B cell (primary cell): ENCODE measurements around the gene RAI14. TPM values are rescaled to one million over a fixed set of nuclear protein-coding genes. Genes with fewer than 3 reads are reported as not detected.

Experiments used
- ATAC-seq: fragments of 200-7000 bp; cut with Tn5 transposase; one replicate; pipeline ENCODE4 v1.10.0; 2021; ENCODE audit warnings: low read depth, mild to moderate bottlenecking, moderate number of reproducible peaks, moderate library complexity
- CTCF ChIA-PET: fragments of 350-600 bp; sonication (Branson Sonifier 250); formaldehyde crosslinking; loops from one replicate; lab custom pipeline; 2021; ENCODE audit warnings: antibody characterized with exemption, inconsistent platforms; lab: Charles Lee
- POLR2A ChIA-PET: fragments of 350-600 bp; sonication (Branson Sonifier 250); formaldehyde crosslinking; loops from one replicate; lab custom pipeline; 2021; ENCODE audit warnings: antibody characterized with exemption; lab: Charles Lee
- DNase-seq: peaks from one replicate; pipeline ENCODE4 v3.0.0; 2013
- H2AFZ ChIP-seq: 2 replicates; pipeline ENCODE4 v1.6.1; 2012; ENCODE audit warnings: mild to moderate bottlenecking, low read depth, low read length; ENCODE audit not compliant: insufficient read depth, poor library complexity, severe bottlenecking
- H3K27ac ChIP-seq, 2 donors: 1 replicate in 1 of 2; 2 replicates in 1 of 2; pipeline ENCODE4 v1.5.1; 2012 to 2013; ENCODE audit warnings: low read length in 2 of 2, mild to moderate bottlenecking in 2 of 2, moderate library complexity in 1 of 2
- H3K27me3 ChIP-seq, 4 experiments: fragments of 200-600 bp in 1 of 4; sonication (generic) in 1 of 4; replicated peaks in 1 of 4; 1 replicate in 2 of 4; 2 replicates in 2 of 4; pipeline versions ENCODE4 v1.6.1 to v1.7.0; 2013 to 2016; ENCODE audit warnings: low read length in 3 of 4, mild to moderate bottlenecking in 2 of 4, mixed read lengths in 1 of 4, moderate library complexity in 1 of 4; ENCODE audit not compliant: insufficient read depth in 4 of 4, control insufficient read depth in 3 of 4; ENCODE audit errors: control extremely low read depth in 1 of 4
- H3K36me3 ChIP-seq, 2 experiments: replicated peaks in 1 of 2; 1 replicate in 1 of 2; 2 replicates in 1 of 2; pipeline versions ENCODE4 v1.6.1 to v1.7.1; 2013; ENCODE audit warnings: low read length in 1 of 2; ENCODE audit not compliant: insufficient read depth in 2 of 2, control insufficient read depth in 1 of 2; ENCODE audit errors: control extremely low read depth in 1 of 2, extremely low read depth in 1 of 2
- H3K4me1 ChIP-seq, 2 donors: fragments of 200-600 bp in 1 of 2; sonication (generic) in 1 of 2; 1 replicate in 1 of 2; 2 replicates in 1 of 2; pipeline versions ENCODE4 v1.5.1 to v1.6.1; 2013 to 2017; ENCODE audit warnings: low read length in 2 of 2; ENCODE audit not compliant: control insufficient read depth in 2 of 2, insufficient read depth in 2 of 2
- H3K4me2 ChIP-seq: replicated peaks from 2 replicates; pipeline ENCODE3; 2012; ENCODE audit warnings: mild to moderate bottlenecking, low read depth, low read length; ENCODE audit not compliant: poor library complexity, severe bottlenecking
- H3K4me3 ChIP-seq, 5 experiments: fragments of 200-600 bp in 1 of 5; sonication (generic) in 1 of 5; 1 replicate in 3 of 5; 2 replicates in 2 of 5; pipeline versions ENCODE4 v1.5.1 to v1.7.0; 2011 to 2016; ENCODE audit warnings: low read length in 4 of 5, mild to moderate bottlenecking in 4 of 5, low read depth in 2 of 5, control low read depth in 1 of 5, moderate library complexity in 1 of 5; ENCODE audit not compliant: insufficient read depth in 1 of 5; ENCODE audit errors: control extremely low read depth in 1 of 5, extremely low read depth in 1 of 5
- H3K79me2 ChIP-seq: fragments of 200-600 bp; sonication (generic); one replicate; pipeline ENCODE4 v1.6.0; 2016; ENCODE audit warnings: low read length; ENCODE audit not compliant: control insufficient read depth, insufficient read depth
- H3K9ac ChIP-seq: fragments of 200-600 bp; sonication (generic); 2 replicates; pipeline ENCODE4 v1.6.1; 2017; ENCODE audit warnings: mild to moderate bottlenecking, low read length, moderate library complexity
- H3K9me3 ChIP-seq, 3 donors: one replicate each; pipeline versions ENCODE4 v1.6.1 to v1.7.1; 2013; ENCODE audit warnings: low read length in 2 of 3; ENCODE audit not compliant: control insufficient read depth in 2 of 3, insufficient read depth in 1 of 3; ENCODE audit errors: control extremely low read depth in 1 of 3
- H4K20me1 ChIP-seq: 2 replicates; pipeline ENCODE4 v1.6.0; 2012; ENCODE audit warnings: mild to moderate bottlenecking, low read length; ENCODE audit not compliant: insufficient read depth, control insufficient read depth, poor library complexity, severe bottlenecking
- H3K27ac Mint-ChIP-seq: one replicate; pipeline ENCODE4 v1.8.0; 2021; ENCODE audit warnings: mixed read lengths
- H3K27me3 Mint-ChIP-seq: one replicate; pipeline ENCODE4 v1.8.0; 2021; ENCODE audit warnings: mixed read lengths
- H3K4me1 Mint-ChIP-seq: one replicate; pipeline ENCODE4 v1.8.0; 2021; ENCODE audit warnings: mixed read lengths
- H3K4me3 Mint-ChIP-seq: one replicate; pipeline ENCODE4 v1.8.0; 2021; ENCODE audit warnings: mixed read lengths
- H3K9me3 Mint-ChIP-seq: one replicate; pipeline ENCODE4 v1.8.0; 2022; ENCODE audit warnings: mixed read lengths; ENCODE audit not compliant: insufficient read depth
- EZH2 ChIP-seq: IDR thresholded peaks from 2 replicates; pipeline ENCODE4 v1.6.1; 2012; ENCODE audit warnings: borderline replicate concordance, low read depth, mild to moderate bottlenecking, moderate library complexity, low read length; ENCODE audit not compliant: insufficient read depth, poor library complexity, severe bottlenecking
- WGBS: methylation state at CpG from one replicate; pipeline ENCODE4 v1.1.5; 2013; ENCODE audit warnings: missing lambda C conversion rate; ENCODE audit not compliant: insufficient coverage; 5-methylcytosine and 5-hydroxymethylcytosine counted together
- intact Hi-C: fragments of 100-400 bp; cut with micrococcal nuclease; formaldehyde crosslinking; loops from one replicate; pipeline ENCODE4 v1.10.0; 2022
- polyA plus RNA-seq: library from polyadenylated mRNA; depleted of rRNA; stranded (reverse); fragments of >200 nt; gene quantifications from 2 replicates; pipeline ENCODE4 v1.2.3, GENCODE V29; 2012
- total RNA-seq, 2 donors: library from RNA; stranded (reverse); fragments of 120-200 nt in 1 of 2; gene quantifications; 1 replicate in 1 of 2; 2 replicates in 1 of 2; pipeline versions ENCODE4 v1.2.3 to v1.2.4, GENCODE V29; 2013 to 2022
- TF ChIP-seq, protein P1 (sequence below): fragments of 200-600 bp; IDR thresholded peaks from one replicate; pipeline ENCODE4 v1.8.0; 2022; ENCODE audit warnings: antibody characterized with exemption, mild to moderate bottlenecking

The RAI14 gene
- total and polyA plus RNA-seq, 2 donors (not counting 1 experiment from before 2014, with no cell fraction given): 0.55 to 1.9 TPM

DNA sequence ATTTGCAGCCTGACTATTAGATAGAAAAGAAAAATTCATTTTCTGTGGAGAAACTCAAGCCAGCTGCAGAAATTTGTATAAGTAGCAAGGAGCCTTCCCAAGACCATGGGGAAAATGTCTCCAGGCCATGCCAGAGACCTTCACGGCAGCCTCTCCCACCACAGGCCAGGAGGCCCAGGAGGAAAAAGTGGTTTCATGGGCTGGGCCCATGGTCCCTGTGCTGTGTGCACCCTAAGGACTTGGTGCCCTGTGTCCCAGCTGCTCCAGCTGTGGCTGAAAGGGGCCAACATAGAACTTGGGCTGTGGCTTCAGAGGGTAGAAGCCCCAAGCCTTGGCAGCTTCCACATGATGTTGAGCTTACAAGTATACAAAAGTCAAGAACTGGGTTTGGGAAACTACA, 109.5 kb downstream of the RAI14 start:
- Histone ChIP-seq H3K27ac (no peak overlapping the region), H3K4me2 (no peak overlapping the region), H3K9me3 (peaks cover 0 to 17% (median 0%) of the 10 kb centered on the region in 3 donors), H3K79me2 (no peaks in the 10 kb centered on the region), H3K4me3 (no peak overlapping the region), H3K4me1 (no peaks in the 10 kb centered on the region), H3K9ac (no peak overlapping the region), H3K27me3 (no peaks in the 10 kb centered on the region), H3K36me3 (no peaks in the 10 kb centered on the region), H2AFZ (no peak overlapping the region), H4K20me1 (no peaks in the 10 kb centered on the region)
- DNase-seq (no peak), ATAC-seq (no peak)
- ChIA-PET POLR2A (no interaction called here), CTCF (no interaction called here)
- peaks cover 3% of the 10 kb centered on the region for H3K9me3 Mint-ChIP-seq
- H3K4me3 Mint-ChIP-seq: no peak overlapping the region
- intact Hi-C loops: no loop called here
- 100% methylated on average over 1 of the region's 1 CpG for WGBS
- H3K4me1 Mint-ChIP-seq: peaks cover 4% of the 10 kb centered on the region
- H3K27me3 Mint-ChIP-seq: no peaks in the 10 kb centered on the region
- no peak overlapping the region for H3K27ac Mint-ChIP-seq
- no peak for TF ChIP-seq EZH2
- TF ChIP-seq, protein P1, sequence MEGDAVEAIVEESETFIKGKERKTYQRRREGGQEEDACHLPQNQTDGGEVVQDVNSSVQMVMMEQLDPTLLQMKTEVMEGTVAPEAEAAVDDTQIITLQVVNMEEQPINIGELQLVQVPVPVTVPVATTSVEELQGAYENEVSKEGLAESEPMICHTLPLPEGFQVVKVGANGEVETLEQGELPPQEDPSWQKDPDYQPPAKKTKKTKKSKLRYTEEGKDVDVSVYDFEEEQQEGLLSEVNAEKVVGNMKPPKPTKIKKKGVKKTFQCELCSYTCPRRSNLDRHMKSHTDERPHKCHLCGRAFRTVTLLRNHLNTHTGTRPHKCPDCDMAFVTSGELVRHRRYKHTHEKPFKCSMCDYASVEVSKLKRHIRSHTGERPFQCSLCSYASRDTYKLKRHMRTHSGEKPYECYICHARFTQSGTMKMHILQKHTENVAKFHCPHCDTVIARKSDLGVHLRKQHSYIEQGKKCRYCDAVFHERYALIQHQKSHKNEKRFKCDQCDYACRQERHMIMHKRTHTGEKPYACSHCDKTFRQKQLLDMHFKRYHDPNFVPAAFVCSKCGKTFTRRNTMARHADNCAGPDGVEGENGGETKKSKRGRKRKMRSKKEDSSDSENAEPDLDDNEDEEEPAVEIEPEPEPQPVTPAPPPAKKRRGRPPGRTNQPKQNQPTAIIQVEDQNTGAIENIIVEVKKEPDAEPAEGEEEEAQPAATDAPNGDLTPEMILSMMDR: no peak

DNA sequence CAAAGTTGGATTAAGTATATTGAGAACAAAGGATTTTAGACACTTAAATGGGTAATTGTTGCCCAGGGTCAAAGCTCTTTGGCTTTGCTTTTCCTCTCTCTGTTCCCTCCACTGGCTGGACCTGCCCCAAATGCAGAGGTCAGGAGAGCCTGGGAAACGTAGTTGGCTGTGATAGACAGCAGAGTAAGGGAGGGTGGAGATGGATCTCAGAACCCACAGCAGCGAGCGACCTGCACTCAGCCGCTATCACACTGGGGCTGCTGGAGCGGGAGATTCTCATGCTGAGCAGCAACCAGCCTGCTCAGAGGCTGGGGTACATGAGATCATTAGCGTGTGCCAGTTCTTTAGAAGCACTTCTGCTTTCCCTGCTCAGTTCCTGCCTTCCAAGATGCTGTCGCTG, 111.1 kb downstream of the RAI14 start:
- Mint-ChIP-seq H3K27ac (no peak overlapping the region), H3K4me3 (no peak overlapping the region), H3K27me3 (peaks cover 5% of the 10 kb centered on the region), H3K4me1 (peaks cover 11% of the 10 kb centered on the region), H3K9me3 (peaks cover 3% of the 10 kb centered on the region)
- ATAC-seq: no peak
- H3K36me3 ChIP-seq: no peaks in the 10 kb centered on the region
- no peak overlapping the region for H3K9ac ChIP-seq
- H3K4me3 ChIP-seq: no peak overlapping the region
- H3K4me1 ChIP-seq: no peaks in the 10 kb centered on the region
- no peaks in the 10 kb centered on the region for H3K27me3 ChIP-seq
- H3K4me2 ChIP-seq: no peak overlapping the region
- DNase-seq: no peak
- no peak overlapping the region for H3K27ac ChIP-seq
- no peak for TF ChIP-seq EZH2
- TF ChIP-seq, protein P1: no peak
- POLR2A ChIA-PET: no interaction called here
- H3K9me3 ChIP-seq: peaks cover 0 to 17% (median 0%) of the 10 kb centered on the region in 3 donors
- no peak overlapping the region for H2AFZ ChIP-seq
- H4K20me1 ChIP-seq: no peaks in the 10 kb centered on the region
- intact Hi-C loops: no loop called here
- 72% methylated on average over 4 of the region's 7 CpGs for whole genome bisulfite sequencing
- H3K79me2 ChIP-seq: no peaks in the 10 kb centered on the region
- CTCF ChIA-PET: no interaction called here
